ENCODE data around the gene TTC28.

DNA sequence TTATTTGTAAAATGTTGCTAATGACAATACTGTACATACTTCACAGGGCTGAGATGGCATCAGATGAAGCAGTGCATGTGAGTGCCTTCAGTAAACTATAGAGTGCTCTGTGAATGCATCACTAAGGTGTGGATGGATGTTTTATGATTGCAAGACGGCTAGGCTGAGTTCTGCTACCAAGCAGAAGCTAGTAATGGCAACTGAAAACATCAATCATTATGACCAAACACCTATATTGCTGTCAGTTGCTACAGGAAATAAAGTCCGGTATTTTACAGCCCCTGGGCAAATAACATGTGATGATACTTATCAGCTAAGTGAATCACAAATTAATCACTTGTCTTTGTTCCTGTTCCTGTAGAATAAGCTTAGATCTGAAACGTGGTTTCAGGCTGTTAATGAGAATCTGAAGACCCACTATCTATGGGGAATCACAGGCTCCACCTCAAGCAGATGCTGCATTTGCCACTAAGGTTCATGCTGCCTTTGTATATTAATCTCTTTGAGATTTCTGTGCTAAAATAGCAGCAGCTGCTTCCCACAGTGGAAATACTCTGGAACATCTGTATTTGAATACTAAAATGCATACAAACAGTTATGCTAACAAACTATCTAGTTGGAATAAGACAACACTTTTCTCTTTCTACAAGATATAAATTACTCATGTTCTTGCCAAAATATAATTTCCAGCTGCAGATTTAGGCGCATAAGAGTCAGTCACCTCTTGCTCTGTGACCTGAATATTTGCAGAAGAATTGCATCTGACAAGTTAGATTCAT, 506.6 kb downstream of the TTC28 start:
- no peak for TF ChIP-seq YY1 (IDR thresholded peaks at IDR 0.05; ENCODE audit: insufficient read depth, insufficient read length)
- TF ChIP-seq SUZ12 (IDR thresholded peaks at IDR 0.05; ENCODE audit: extremely low read depth, insufficient read depth, insufficient read length) = no peak
- no peak for TF ChIP-seq ZNF274 (IDR thresholded peaks at IDR 0.05; ENCODE audit: low read depth, low read length)
